Peyer's patch (tissue), 4 donors: Measurements from ENCODE around the gene RAPGEF1.

Source experiments
- CTCF ChIP-seq, 6 experiments: fragments of 450-650 bp in 4 of 6; fragments of 200-600 bp in 2 of 6; sonication (generic) in 1 of 6; IDR thresholded peaks; one replicate each; pipeline ENCODE4 v1.5.1; 2017 to 2019; ENCODE audit warnings: antibody characterized with exemption in 6 of 6, mild to moderate bottlenecking in 3 of 6, moderate library complexity in 1 of 6
- POLR2A ChIP-seq, 2 donors: fragments of 450-650 bp; IDR thresholded peaks; one replicate each; pipeline ENCODE4 v1.5.1; 2017; ENCODE audit warnings: antibody characterized with exemption in 2 of 2, mild to moderate bottlenecking in 2 of 2, moderate library complexity in 2 of 2

GRCh38 chr9:131668439-131669268 lies 71.2 kb downstream of the RAPGEF1 start:
- TF ChIP-seq CTCF (IDR thresholded peaks at IDR 0.05) (no peak), POLR2A (IDR thresholded peaks at IDR 0.05) (no peak)
